Panc1 (cell line): ENCODE measurements around the gene NPY4R.
"Not testable (repeated sequence)": the region's sequence is repeated elsewhere in the genome, so short reads cannot be mapped to it uniquely, and the experiment has no call there.

Experiments used
- CTCF ChIP-seq: fragments of 450-650 bp; IDR thresholded peaks from 2 replicates; pipeline ENCODE4 v1.5.1; 2017; ENCODE audit warnings: mild to moderate bottlenecking
- TCF7L2 ChIP-seq: IDR thresholded peaks from 2 replicates; pipeline ENCODE4 v1.6.1; 2011; ENCODE audit warnings: mild to moderate bottlenecking, low read depth, low read length, inconsistent platforms
- TF ChIP-seq, protein P1 (sequence below), 2 experiments: IDR thresholded peaks; 2 replicates each; pipeline ENCODE4 v1.6.1; 2011 to 2012; ENCODE audit warnings: low read depth in 2 of 2, control low read depth in 1 of 2, low read length in 1 of 2, mild to moderate bottlenecking in 1 of 2, moderate library complexity in 1 of 2; ENCODE audit not compliant: insufficient read depth in 1 of 2

GRCh38 chr10:46442706-46443275 lies 23.0 kb downstream of the NPY4R start:
- TF ChIP-seq CTCF, TCF7L2: not testable (repeated sequence)
- TF ChIP-seq, protein P1, sequence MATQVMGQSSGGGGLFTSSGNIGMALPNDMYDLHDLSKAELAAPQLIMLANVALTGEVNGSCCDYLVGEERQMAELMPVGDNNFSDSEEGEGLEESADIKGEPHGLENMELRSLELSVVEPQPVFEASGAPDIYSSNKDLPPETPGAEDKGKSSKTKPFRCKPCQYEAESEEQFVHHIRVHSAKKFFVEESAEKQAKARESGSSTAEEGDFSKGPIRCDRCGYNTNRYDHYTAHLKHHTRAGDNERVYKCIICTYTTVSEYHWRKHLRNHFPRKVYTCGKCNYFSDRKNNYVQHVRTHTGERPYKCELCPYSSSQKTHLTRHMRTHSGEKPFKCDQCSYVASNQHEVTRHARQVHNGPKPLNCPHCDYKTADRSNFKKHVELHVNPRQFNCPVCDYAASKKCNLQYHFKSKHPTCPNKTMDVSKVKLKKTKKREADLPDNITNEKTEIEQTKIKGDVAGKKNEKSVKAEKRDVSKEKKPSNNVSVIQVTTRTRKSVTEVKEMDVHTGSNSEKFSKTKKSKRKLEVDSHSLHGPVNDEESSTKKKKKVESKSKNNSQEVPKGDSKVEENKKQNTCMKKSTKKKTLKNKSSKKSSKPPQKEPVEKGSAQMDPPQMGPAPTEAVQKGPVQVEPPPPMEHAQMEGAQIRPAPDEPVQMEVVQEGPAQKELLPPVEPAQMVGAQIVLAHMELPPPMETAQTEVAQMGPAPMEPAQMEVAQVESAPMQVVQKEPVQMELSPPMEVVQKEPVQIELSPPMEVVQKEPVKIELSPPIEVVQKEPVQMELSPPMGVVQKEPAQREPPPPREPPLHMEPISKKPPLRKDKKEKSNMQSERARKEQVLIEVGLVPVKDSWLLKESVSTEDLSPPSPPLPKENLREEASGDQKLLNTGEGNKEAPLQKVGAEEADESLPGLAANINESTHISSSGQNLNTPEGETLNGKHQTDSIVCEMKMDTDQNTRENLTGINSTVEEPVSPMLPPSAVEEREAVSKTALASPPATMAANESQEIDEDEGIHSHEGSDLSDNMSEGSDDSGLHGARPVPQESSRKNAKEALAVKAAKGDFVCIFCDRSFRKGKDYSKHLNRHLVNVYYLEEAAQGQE (IDR thresholded peaks at IDR 0.05; ENCODE audit: insufficient read depth in 1 of 2, low read depth in 2 of 2, low read length in 1 of 2) = not testable (repeated sequence)
